ENCODE results near the gene ZNF239. TPM values are rescaled to one million over a fixed set of nuclear protein-coding genes. Genes with fewer than 3 reads are reported as not detected.

ZNF239 gene
- total RNA-seq, 1 experiment from 2014 or later = 9.2 TPM

Other genes starting within 250 kb of the ZNF239 start
- gene FXYD4, start 203.0 kb downstream of the ZNF239 start, total RNA-seq (2014; rRNA removed; shearing (Covaris generic); ENCODE audit: low replicate concordance) = not detected in 2 replicates
- gene HNRNPF, start 165.4 kb downstream of the ZNF239 start, total RNA-seq (2014; rRNA removed; shearing (Covaris generic); ENCODE audit: low replicate concordance) = 286 and 294 TPM in 2 replicates
- gene ZNF487, start 137.5 kb downstream of the ZNF239 start, total RNA-seq (2014; rRNA removed; shearing (Covaris generic); ENCODE audit: low replicate concordance) = 1.3 and 5.4 TPM in 2 replicates
- 1.9 and 5.5 TPM in 2 replicates for gene ZNF485, start 31.8 kb upstream of the ZNF239 start, total RNA-seq (2014; rRNA removed; shearing (Covaris generic); ENCODE audit: low replicate concordance)
- 70.6 and 72.7 TPM in 2 replicates for gene ZNF32, start 74.3 kb upstream of the ZNF239 start, total RNA-seq (2014; rRNA removed; shearing (Covaris generic); ENCODE audit: low replicate concordance)

All from MG63 (cell line).